Keratinocyte (primary cell): ENCODE data around the gene ZBTB8B. TPM values are rescaled to one million over a fixed set of nuclear protein-coding genes. Genes with fewer than 3 reads are reported as not detected.
"Not testable (repeated sequence)": the region's sequence is repeated elsewhere in the genome, so short reads cannot be mapped to it uniquely, and the experiment has no call there.

ENCODE experiments used
- DNase-seq: peaks from one replicate; pipeline ENCODE4 v3.0.0-alpha.2; 2011; ENCODE audit warnings: low read depth, missing footprints, low spot score
- FAIRE-seq: peaks from 2 replicates; lab custom pipeline; 2011; peaks lifted over from hg19 to GRCh38; lab: Jason Lieb, UNC
- H2AFZ ChIP-seq: 2 replicates; pipeline ENCODE4 v1.6.0; 2012; ENCODE audit warnings: low read length, control low read depth, inconsistent platforms; ENCODE audit not compliant: control insufficient read depth
- H3K27ac ChIP-seq: 2 replicates; pipeline ENCODE4 v1.5.1; 2011; ENCODE audit warnings: low read length; ENCODE audit not compliant: control insufficient read depth, insufficient read depth
- H3K27me3 ChIP-seq: 3 replicates; pipeline ENCODE4 v1.6.0; 2011; ENCODE audit warnings: low read length; ENCODE audit not compliant: control insufficient read depth, insufficient read depth; ENCODE audit errors: extremely low read depth
- H3K36me3 ChIP-seq, 2 experiments: 2 replicates in 1 of 2; 3 replicates in 1 of 2; pipeline ENCODE4 v1.5.1; 2011; ENCODE audit warnings: low read length in 2 of 2, mild to moderate bottlenecking in 1 of 2; ENCODE audit not compliant: control insufficient read depth in 2 of 2, insufficient read depth in 2 of 2; ENCODE audit errors: extremely low read depth in 1 of 2
- H3K4me1 ChIP-seq: 3 replicates; pipeline ENCODE4 v1.5.1; 2011; ENCODE audit warnings: low read length; ENCODE audit not compliant: control insufficient read depth, insufficient read depth; ENCODE audit errors: extremely low read depth
- H3K4me2 ChIP-seq: 3 replicates; pipeline ENCODE4 v1.6.0; 2011; ENCODE audit warnings: low read depth, low read length; ENCODE audit not compliant: control insufficient read depth, insufficient read depth; ENCODE audit errors: extremely low read depth
- H3K4me3 ChIP-seq, 3 experiments: fragments of 200-600 bp in 1 of 3; sonication (generic) in 1 of 3; 2 replicates in 2 of 3; 3 replicates in 1 of 3; pipeline ENCODE4 v1.5.1; 2011 to 2016; ENCODE audit warnings: low read length in 3 of 3, mild to moderate bottlenecking in 3 of 3, control low read depth in 2 of 3, inconsistent platforms in 1 of 3, low read depth in 1 of 3, mixed read lengths in 1 of 3, mixed run types in 1 of 3, moderate library complexity in 1 of 3; ENCODE audit not compliant: control insufficient read depth in 2 of 3, insufficient read depth in 2 of 3; ENCODE audit errors: extremely low read depth in 1 of 3
- H3K79me2 ChIP-seq: 2 replicates; pipeline ENCODE4 v1.6.0; 2012; ENCODE audit warnings: low read length; ENCODE audit not compliant: control insufficient read depth, insufficient read depth
- H3K9ac ChIP-seq: 3 replicates; pipeline ENCODE4 v1.6.0; 2011; ENCODE audit warnings: low read length; ENCODE audit not compliant: control insufficient read depth, insufficient read depth; ENCODE audit errors: extremely low read depth
- H3K9me1 ChIP-seq: 3 replicates; pipeline ENCODE4 v1.6.0; 2011; ENCODE audit warnings: low read length; ENCODE audit not compliant: control insufficient read depth, insufficient read depth; ENCODE audit errors: extremely low read depth
- H3K9me3 ChIP-seq: 2 replicates; pipeline ENCODE4 v1.5.1; 2012; ENCODE audit warnings: low read depth, low read length; ENCODE audit not compliant: control insufficient read depth
- H4K20me1 ChIP-seq: 3 replicates; pipeline ENCODE4 v1.6.0; 2011; ENCODE audit warnings: low read length; ENCODE audit not compliant: control insufficient read depth, insufficient read depth; ENCODE audit errors: extremely low read depth
- CTCF ChIP-seq, 3 experiments: IDR thresholded peaks in 1 of 3; conservative IDR thresholded peaks in 1 of 3; optimal IDR thresholded peaks in 1 of 3; 2 replicates in 2 of 3; 3 replicates in 1 of 3; pipeline versions ENCODE3 to v1.5.1; 2011; ENCODE audit warnings: low read length in 3 of 3, mild to moderate bottlenecking in 3 of 3, moderate library complexity in 2 of 3, control low read depth in 1 of 3, inconsistent platforms in 1 of 3; ENCODE audit not compliant: insufficient read depth in 2 of 3; ENCODE audit errors: extremely low read depth in 1 of 3
- EZH2 ChIP-seq: IDR thresholded peaks from one replicate; pipeline ENCODE4 v1.6.1; 2012; ENCODE audit warnings: inconsistent platforms, mild to moderate bottlenecking, low read length, moderate library complexity
- dilution Hi-C: fragments of 300-500 bp; cut with MboI; formaldehyde crosslinking; loops from one replicate; pipeline ENCODE4 v1.7.0; 2020; ENCODE audit warnings: low sequenced_read_pairs; ENCODE audit not compliant: extremely low pct_ligation_motif_present
- polyA plus RNA-seq, 5 experiments: library from polyadenylated mRNA; depleted of rRNA in 3 of 5; stranded (reverse) in 3 of 5; stranded (forward) in 1 of 5; unstranded in 1 of 5; fragments of >200 nt; gene quantifications; 1 replicate in 1 of 5; 2 replicates in 3 of 5; 3 replicates in 1 of 5; pipeline versions ENCODE4 v1.2.1 to v1.2.3, GENCODE V29; 2011 to 2012; ENCODE audit warnings: missing spikeins in 2 of 5, low read depth in 1 of 5, low replicate concordance in 1 of 5

ZBTB8B gene
- polyA plus RNA-seq, 1 donor (not counting 4 experiments of a cell fraction or from before 2014, with no cell fraction given) = not detected

GRCh38 chr1:32455958-32456357, 8.9 kb upstream of the ZBTB8B start:
- dilution Hi-C loops = no loop called here
- FAIRE-seq (no peak), DNase-seq (no peak)
- H2AFZ ChIP-seq = no peak overlapping the region
- H4K20me1 ChIP-seq = no peaks in the 10 kb centered on the region
- H3K9me1 ChIP-seq = no peaks in the 10 kb centered on the region
- H3K9me3 ChIP-seq = no peaks in the 10 kb centered on the region
- TF ChIP-seq CTCF (optimal IDR thresholded peaks at IDR 0.05 in 1 of 3, IDR thresholded peaks at IDR 0.05 in 1 of 3, conservative IDR thresholded peaks at IDR 0.05 in 1 of 3; ENCODE audit: extremely low read depth in 1 of 3, insufficient read depth in 2 of 3, low read length in 3 of 3) = no peak
- TF ChIP-seq EZH2 = no peak
- no peak overlapping the region for H3K4me3 ChIP-seq
- H3K9ac ChIP-seq = no peak overlapping the region
- no peak overlapping the region for H3K4me2 ChIP-seq
- no peaks in the 10 kb centered on the region for H3K36me3 ChIP-seq
- no peaks in the 10 kb centered on the region for H3K27me3 ChIP-seq
- no peaks in the 10 kb centered on the region for H3K4me1 ChIP-seq
- no peaks in the 10 kb centered on the region for H3K79me2 ChIP-seq
- H3K27ac ChIP-seq = no peak overlapping the region

GRCh38 chr1:32458798-32459197, 6.1 kb upstream of the ZBTB8B start:
- H3K9me3 ChIP-seq, H3K27me3 ChIP-seq, H3K4me3 ChIP-seq, H2AFZ ChIP-seq, H3K9ac ChIP-seq, H3K79me2 ChIP-seq, dilution Hi-C loops, H3K4me2 ChIP-seq, H3K36me3 ChIP-seq, H3K4me1 ChIP-seq, H4K20me1 ChIP-seq, FAIRE-seq, H3K27ac ChIP-seq, H3K9me1 ChIP-seq, DNase-seq: not testable (repeated sequence)

GRCh38 chr1:32462977-32463376, 1.9 kb upstream of the ZBTB8B start:
- H4K20me1 ChIP-seq, H3K9me3 ChIP-seq, dilution Hi-C loops, H3K4me3 ChIP-seq, DNase-seq, H3K27ac ChIP-seq, H2AFZ ChIP-seq, H3K79me2 ChIP-seq, H3K9me1 ChIP-seq, H3K4me2 ChIP-seq, H3K9ac ChIP-seq, H3K36me3 ChIP-seq, FAIRE-seq: not testable (repeated sequence)
- H3K27me3 ChIP-seq = peaks cover 35% of the 10 kb centered on the region
- peaks cover 16% of the 10 kb centered on the region for H3K4me1 ChIP-seq
